Fibroblast of villous mesenchyme (primary cell): Measurements from ENCODE around the gene TPM3. TPM values are rescaled to one million over a fixed set of nuclear protein-coding genes. Genes with fewer than 3 reads are reported as not detected.
"Not testable (repeated sequence)": the region's sequence is repeated elsewhere in the genome, so short reads cannot be mapped to it uniquely, and the experiment has no call there.

Source experiments
- DNase-seq: peaks from one replicate; pipeline ENCODE4 v3.0.0-alpha.2; 2010; ENCODE audit warnings: low read depth
- H3K4me3 ChIP-seq: 2 replicates; pipeline ENCODE4 v1.5.1; 2011; ENCODE audit warnings: low read depth, mild to moderate bottlenecking, low read length
- CTCF ChIP-seq: IDR thresholded peaks from 2 replicates; pipeline ENCODE4 v1.5.1; 2012; ENCODE audit warnings: low read depth, mild to moderate bottlenecking, low read length; ENCODE audit not compliant: insufficient read depth
- total RNA-seq: library from RNA; depleted of rRNA; stranded (reverse); fragments of >200 nt; gene quantifications from 2 replicates; pipeline ENCODE4 v1.2.3, GENCODE V29; 2012

The TPM3 gene
- total RNA-seq, 1 donor = 503 TPM

- DNase-seq = peak; percentile 84
- no peak for TF ChIP-seq CTCF
- H3K4me3 ChIP-seq = no peak overlapping the region
Measured at GRCh38 chr1:154157520-154158306, 34.2 kb downstream of the TPM3 start.

GRCh38 chr1:154155251-154155650 is 36.6 kb downstream of the TPM3 start:
- H3K4me3 ChIP-seq = no peak overlapping the region
- DNase-seq = peak; percentile 89
- TF ChIP-seq CTCF = no peak

GRCh38 chr1:154154534-154155191 is 37.2 kb downstream of the TPM3 start, which contains the start of gene NUP210L:
NUP210L (minus strand) TSS chr1:154155073.
- DNase-seq = peak; percentile 79
- no peak within 1 kb of the TSS for H3K4me3 ChIP-seq
- TF ChIP-seq CTCF = no peak

- no peak overlapping the region for H3K4me3 ChIP-seq
- TF ChIP-seq CTCF = no peak
- DNase-seq = no peak
Measured at GRCh38 chr1:154154053-154154452, 37.8 kb downstream of the TPM3 start.

GRCh38 chr1:154151311-154151710 is 40.6 kb downstream of the TPM3 start:
- peak; percentile 47 for DNase-seq
- no peak overlapping the region for H3K4me3 ChIP-seq
- no peak for TF ChIP-seq CTCF

- no peak overlapping the region for H3K4me3 ChIP-seq
- TF ChIP-seq CTCF = no peak
- no peak for DNase-seq
Measured at GRCh38 chr1:154148807-154149206, 43.1 kb downstream of the TPM3 start.

- not testable (repeated sequence) for H3K4me3 ChIP-seq
Measured at GRCh38 chr1:154147505-154147904, 44.4 kb downstream of the TPM3 start.

More at GRCh38 chr1:154147505-154147904, 44.4 kb downstream of the TPM3 start:
- not testable (repeated sequence) for DNase-seq
